K562 (cell line): ENCODE data around the gene ACTBL2. TPM values are rescaled to one million over a fixed set of nuclear protein-coding genes. Genes with fewer than 3 reads are reported as not detected.

ENCODE experiments used
- CHD1 ChIP-seq: fragments of 200-600 bp; sonication (generic); IDR thresholded peaks from one replicate; pipeline ENCODE4 v1.6.1; 2012; ENCODE audit warnings: mild to moderate bottlenecking, moderate library complexity, low read length, inconsistent platforms
- FOSL1 ChIP-seq: fragments of 200-800 bp; sonication (Bioruptor generic); conservative IDR thresholded peaks from 2 replicates; pipeline ENCODE4 v1.6.1; 2016; ENCODE audit warnings: missing genetic modification characterization, missing compliant biosample characterization
- XRCC5 ChIP-seq: fragments of 200-400 bp; formaldehyde crosslinking; IDR thresholded peaks from 2 replicates; pipeline ENCODE4 v1.6.1; 2017; ENCODE audit warnings: low read depth, mild to moderate bottlenecking, low read length
- ZFPM2 ChIP-seq: fragments of 250-450 bp; sonication (Bioruptor Pico); IDR thresholded peaks from 2 replicates; pipeline ENCODE4 v1.5.1; 2022; ENCODE audit warnings: mild to moderate bottlenecking
- ZNF165 ChIP-seq: fragments of 250-450 bp; sonication (Bioruptor Pico); IDR thresholded peaks from 2 replicates; pipeline ENCODE4 v1.4.0; 2020; ENCODE audit warnings: borderline replicate concordance
- ZNF174 ChIP-seq: fragments of 250-450 bp; sonication (Bioruptor Pico); IDR thresholded peaks from 2 replicates; pipeline ENCODE4 v1.4.0; 2020; ENCODE audit warnings: mild to moderate bottlenecking
- ZNF551 ChIP-seq: fragments of 250-450 bp; sonication (Bioruptor Pico); IDR thresholded peaks from 2 replicates; pipeline ENCODE4 v1.5.0; 2021; ENCODE audit warnings: mild to moderate bottlenecking, moderate library complexity
- polyA plus RNA-seq, 8 experiments: library from polyadenylated mRNA; depleted of rRNA in 4 of 8; stranded (reverse) in 5 of 8; unstranded in 3 of 8; fragments of >200 nt; fragmentation: Nextera tagmentation in 2 of 8; fragmentation: Illumina TruSeq in 1 of 8; extraction: Ambion mirVana in 2 of 8; extraction: Trizol in 1 of 8; gene quantifications; 2 replicates each; pipeline versions ENCODE4 v1.2.1 to v1.2.3, GENCODE V29; 2011 to 2014; ENCODE audit warnings: inconsistent platforms in 1 of 8, missing spikeins in 1 of 8
- total RNA-seq, 7 experiments: library from RNA; depleted of rRNA in 6 of 7; stranded (reverse); fragments of >200 nt in 6 of 7; fragmentation: Illumina TruSeq in 2 of 7; extraction: Trizol in 2 of 7; gene quantifications; 2 replicates each; pipeline versions ENCODE4 v1.2.1 to v1.2.3, GENCODE V29; 2011 to 2021; ENCODE audit warnings: low replicate concordance in 1 of 7
- TF ChIP-seq, protein P1 (sequence below): IDR thresholded peaks from 2 replicates; pipeline ENCODE4 v1.6.1; 2014; ENCODE audit warnings: antibody characterized with exemption
- TF ChIP-seq, protein P2 (sequence below): fragments of 150-350 bp; IDR thresholded peaks from 2 replicates; pipeline ENCODE4 v1.6.1; 2014; ENCODE audit warnings: low read depth, mild to moderate bottlenecking, low read length, borderline replicate concordance
- TF ChIP-seq, protein P3 (sequence below): fragments of 250-450 bp; sonication (Bioruptor Pico); IDR thresholded peaks from 2 replicates; pipeline ENCODE4 v1.4.0; 2020; ENCODE audit warnings: mild to moderate bottlenecking, moderate library complexity, borderline replicate concordance
- TF ChIP-seq, protein P4 (sequence below), 2 experiments: fragments of 450-650 bp; IDR thresholded peaks; 2 replicates each; pipeline ENCODE4 v1.6.1; 2018; ENCODE audit warnings: mild to moderate bottlenecking in 2 of 2, low read depth in 1 of 2; ENCODE audit not compliant: partially characterized antibody in 2 of 2
- TF ChIP-seq, protein P5 (sequence below): sonication (generic); formaldehyde crosslinking; IDR thresholded peaks from 2 replicates; pipeline ENCODE4 v1.8.0; 2022; ENCODE audit warnings: mild to moderate bottlenecking, missing genetic modification reagents, borderline replicate concordance

Gene ACTBL2
- total and polyA plus RNA-seq, 9 of the 15 experiments (the other 6 are each of a cell fraction or from before 2014, with no cell fraction given): not detected

DNA sequence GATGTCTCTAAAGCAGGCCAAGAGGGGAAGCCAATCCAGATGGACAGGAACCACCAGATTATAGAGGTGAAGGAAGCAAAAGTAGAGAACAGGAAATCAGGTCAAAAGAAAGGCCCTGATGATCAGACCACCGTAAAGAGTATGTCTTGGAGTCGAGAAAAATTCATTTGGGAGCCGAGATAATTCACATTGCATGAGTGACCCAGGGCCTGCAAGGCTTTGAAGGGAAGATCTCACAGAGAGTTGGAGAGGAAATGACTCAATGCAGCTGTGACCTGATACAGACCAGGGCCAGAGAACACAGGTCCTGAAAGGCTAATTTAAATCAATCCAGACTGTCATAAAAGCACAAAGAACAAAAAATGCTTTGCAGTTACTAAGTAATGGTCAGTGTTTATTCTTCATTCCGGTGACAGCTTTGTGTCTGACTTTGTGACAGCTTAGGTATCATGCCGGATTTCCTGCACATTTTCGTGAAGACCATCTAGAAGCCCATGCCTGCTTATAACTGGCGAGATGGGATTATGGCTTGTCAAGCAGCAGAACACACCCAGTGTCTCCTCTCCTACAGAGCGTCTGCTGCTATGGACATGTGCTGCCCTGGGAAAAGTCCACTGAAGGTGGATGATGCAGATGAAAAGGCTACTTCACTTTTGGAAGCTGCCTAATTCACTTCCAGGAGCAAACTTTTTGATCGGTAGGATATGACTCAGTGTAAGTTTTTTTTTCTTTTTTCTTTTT is 5.8 kb upstream of the ACTBL2 start (continued):
- TF ChIP-seq, protein P1, sequence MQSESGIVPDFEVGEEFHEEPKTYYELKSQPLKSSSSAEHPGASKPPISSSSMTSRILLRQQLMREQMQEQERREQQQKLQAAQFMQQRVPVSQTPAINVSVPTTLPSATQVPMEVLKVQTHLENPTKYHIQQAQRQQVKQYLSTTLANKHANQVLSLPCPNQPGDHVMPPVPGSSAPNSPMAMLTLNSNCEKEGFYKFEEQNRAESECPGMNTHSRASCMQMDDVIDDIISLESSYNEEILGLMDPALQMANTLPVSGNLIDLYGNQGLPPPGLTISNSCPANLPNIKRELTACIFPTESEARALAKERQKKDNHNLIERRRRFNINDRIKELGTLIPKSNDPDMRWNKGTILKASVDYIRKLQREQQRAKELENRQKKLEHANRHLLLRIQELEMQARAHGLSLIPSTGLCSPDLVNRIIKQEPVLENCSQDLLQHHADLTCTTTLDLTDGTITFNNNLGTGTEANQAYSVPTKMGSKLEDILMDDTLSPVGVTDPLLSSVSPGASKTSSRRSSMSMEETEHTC: no peak
- no peak for TF ChIP-seq ZNF165 (CRISPR knock-in tag)
- peak; percentile 66 for TF ChIP-seq FOSL1 (tag)
- TF ChIP-seq ZFPM2 (CRISPR knock-in tag): no peak
- TF ChIP-seq, protein P2, sequence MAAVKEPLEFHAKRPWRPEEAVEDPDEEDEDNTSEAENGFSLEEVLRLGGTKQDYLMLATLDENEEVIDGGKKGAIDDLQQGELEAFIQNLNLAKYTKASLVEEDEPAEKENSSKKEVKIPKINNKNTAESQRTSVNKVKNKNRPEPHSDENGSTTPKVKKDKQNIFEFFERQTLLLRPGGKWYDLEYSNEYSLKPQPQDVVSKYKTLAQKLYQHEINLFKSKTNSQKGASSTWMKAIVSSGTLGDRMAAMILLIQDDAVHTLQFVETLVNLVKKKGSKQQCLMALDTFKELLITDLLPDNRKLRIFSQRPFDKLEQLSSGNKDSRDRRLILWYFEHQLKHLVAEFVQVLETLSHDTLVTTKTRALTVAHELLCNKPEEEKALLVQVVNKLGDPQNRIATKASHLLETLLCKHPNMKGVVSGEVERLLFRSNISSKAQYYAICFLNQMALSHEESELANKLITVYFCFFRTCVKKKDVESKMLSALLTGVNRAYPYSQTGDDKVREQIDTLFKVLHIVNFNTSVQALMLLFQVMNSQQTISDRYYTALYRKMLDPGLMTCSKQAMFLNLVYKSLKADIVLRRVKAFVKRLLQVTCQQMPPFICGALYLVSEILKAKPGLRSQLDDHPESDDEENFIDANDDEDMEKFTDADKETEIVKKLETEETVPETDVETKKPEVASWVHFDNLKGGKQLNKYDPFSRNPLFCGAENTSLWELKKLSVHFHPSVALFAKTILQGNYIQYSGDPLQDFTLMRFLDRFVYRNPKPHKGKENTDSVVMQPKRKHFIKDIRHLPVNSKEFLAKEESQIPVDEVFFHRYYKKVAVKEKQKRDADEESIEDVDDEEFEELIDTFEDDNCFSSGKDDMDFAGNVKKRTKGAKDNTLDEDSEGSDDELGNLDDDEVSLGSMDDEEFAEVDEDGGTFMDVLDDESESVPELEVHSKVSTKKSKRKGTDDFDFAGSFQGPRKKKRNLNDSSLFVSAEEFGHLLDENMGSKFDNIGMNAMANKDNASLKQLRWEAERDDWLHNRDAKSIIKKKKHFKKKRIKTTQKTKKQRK: no peak
- TF ChIP-seq CHD1: no peak
- no peak for TF ChIP-seq XRCC5
- TF ChIP-seq, protein P3, sequence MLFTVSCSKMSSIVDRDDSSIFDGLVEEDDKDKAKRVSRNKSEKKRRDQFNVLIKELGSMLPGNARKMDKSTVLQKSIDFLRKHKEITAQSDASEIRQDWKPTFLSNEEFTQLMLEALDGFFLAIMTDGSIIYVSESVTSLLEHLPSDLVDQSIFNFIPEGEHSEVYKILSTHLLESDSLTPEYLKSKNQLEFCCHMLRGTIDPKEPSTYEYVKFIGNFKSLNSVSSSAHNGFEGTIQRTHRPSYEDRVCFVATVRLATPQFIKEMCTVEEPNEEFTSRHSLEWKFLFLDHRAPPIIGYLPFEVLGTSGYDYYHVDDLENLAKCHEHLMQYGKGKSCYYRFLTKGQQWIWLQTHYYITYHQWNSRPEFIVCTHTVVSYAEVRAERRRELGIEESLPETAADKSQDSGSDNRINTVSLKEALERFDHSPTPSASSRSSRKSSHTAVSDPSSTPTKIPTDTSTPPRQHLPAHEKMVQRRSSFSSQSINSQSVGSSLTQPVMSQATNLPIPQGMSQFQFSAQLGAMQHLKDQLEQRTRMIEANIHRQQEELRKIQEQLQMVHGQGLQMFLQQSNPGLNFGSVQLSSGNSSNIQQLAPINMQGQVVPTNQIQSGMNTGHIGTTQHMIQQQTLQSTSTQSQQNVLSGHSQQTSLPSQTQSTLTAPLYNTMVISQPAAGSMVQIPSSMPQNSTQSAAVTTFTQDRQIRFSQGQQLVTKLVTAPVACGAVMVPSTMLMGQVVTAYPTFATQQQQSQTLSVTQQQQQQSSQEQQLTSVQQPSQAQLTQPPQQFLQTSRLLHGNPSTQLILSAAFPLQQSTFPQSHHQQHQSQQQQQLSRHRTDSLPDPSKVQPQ: no peak
- TF ChIP-seq ZNF551: no peak
- TF ChIP-seq, protein P4, sequence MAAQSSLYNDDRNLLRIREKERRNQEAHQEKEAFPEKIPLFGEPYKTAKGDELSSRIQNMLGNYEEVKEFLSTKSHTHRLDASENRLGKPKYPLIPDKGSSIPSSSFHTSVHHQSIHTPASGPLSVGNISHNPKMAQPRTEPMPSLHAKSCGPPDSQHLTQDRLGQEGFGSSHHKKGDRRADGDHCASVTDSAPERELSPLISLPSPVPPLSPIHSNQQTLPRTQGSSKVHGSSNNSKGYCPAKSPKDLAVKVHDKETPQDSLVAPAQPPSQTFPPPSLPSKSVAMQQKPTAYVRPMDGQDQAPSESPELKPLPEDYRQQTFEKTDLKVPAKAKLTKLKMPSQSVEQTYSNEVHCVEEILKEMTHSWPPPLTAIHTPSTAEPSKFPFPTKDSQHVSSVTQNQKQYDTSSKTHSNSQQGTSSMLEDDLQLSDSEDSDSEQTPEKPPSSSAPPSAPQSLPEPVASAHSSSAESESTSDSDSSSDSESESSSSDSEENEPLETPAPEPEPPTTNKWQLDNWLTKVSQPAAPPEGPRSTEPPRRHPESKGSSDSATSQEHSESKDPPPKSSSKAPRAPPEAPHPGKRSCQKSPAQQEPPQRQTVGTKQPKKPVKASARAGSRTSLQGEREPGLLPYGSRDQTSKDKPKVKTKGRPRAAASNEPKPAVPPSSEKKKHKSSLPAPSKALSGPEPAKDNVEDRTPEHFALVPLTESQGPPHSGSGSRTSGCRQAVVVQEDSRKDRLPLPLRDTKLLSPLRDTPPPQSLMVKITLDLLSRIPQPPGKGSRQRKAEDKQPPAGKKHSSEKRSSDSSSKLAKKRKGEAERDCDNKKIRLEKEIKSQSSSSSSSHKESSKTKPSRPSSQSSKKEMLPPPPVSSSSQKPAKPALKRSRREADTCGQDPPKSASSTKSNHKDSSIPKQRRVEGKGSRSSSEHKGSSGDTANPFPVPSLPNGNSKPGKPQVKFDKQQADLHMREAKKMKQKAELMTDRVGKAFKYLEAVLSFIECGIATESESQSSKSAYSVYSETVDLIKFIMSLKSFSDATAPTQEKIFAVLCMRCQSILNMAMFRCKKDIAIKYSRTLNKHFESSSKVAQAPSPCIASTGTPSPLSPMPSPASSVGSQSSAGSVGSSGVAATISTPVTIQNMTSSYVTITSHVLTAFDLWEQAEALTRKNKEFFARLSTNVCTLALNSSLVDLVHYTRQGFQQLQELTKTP (IDR thresholded peaks at IDR 0.05; ENCODE audit: low read depth in 1 of 2, partially characterized antibody in 2 of 2): peak in 1 of 2 experiments; percentile 79
- TF ChIP-seq, protein P5, sequence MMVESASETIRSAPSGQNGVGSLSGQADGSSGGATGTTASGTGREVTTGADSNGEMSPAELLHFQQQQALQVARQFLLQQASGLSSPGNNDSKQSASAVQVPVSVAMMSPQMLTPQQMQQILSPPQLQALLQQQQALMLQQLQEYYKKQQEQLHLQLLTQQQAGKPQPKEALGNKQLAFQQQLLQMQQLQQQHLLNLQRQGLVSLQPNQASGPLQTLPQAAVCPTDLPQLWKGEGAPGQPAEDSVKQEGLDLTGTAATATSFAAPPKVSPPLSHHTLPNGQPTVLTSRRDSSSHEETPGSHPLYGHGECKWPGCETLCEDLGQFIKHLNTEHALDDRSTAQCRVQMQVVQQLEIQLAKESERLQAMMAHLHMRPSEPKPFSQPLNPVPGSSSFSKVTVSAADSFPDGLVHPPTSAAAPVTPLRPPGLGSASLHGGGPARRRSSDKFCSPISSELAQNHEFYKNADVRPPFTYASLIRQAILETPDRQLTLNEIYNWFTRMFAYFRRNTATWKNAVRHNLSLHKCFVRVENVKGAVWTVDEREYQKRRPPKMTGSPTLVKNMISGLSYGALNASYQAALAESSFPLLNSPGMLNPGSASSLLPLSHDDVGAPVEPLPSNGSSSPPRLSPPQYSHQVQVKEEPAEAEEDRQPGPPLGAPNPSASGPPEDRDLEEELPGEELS (CRISPR knock-in tag): no peak
- TF ChIP-seq ZNF174 (CRISPR knock-in tag): no peak
